NB4 (cell line): ENCODE measurements around the gene CEP68.

Experiments
- POLR2A ChIP-seq: IDR thresholded peaks from 2 replicates; pipeline ENCODE4 v1.6.1; 2011; ENCODE audit warnings: mild to moderate bottlenecking; ENCODE audit not compliant: insufficient read length; ENCODE audit errors: extremely low read depth
- TF ChIP-seq, protein P1 (sequence below): IDR thresholded peaks from 2 replicates; pipeline ENCODE4 v1.6.1; 2011; ENCODE audit warnings: low read depth, low read length
- TF ChIP-seq, protein P2 (sequence below): IDR thresholded peaks from one replicate; pipeline ENCODE4 v1.5.1; 2012; ENCODE audit warnings: low read depth, low read length

DNA sequence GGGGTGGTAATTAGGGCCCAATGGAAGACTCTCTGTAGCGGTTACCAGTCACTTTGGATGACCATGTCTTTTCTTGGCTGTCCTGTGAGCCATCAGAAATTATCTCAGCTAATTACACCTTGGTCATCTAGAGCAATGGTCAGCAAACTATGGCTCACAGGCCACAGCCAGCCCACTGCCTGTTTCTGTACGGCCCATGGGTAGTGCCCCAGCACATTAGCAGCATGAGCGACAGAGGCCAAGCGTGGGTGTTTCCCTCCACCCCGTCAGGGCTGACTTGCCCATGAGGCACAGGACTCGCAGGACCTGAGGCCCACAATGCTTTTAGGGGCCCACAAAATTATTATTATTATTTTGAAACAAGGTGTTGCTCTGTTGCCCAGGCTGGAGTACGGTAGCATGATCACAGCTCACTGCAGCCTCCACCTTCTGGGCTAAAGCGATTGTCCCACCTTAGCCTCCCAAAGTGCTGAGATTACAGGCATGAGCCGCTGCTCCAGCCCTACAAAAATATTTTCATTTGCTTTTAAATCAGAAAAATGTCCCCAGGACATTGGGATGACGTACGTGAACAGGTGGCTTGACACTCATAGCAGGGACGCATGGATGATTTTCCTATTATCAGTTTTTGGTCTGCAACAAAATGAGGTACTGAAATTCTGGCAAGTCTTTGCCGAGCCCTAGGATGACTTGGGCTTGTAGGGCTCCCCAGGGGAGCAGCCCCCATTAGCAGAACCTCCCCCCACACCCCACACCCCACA lies 29.3 kb upstream of the CEP68 start:
- TF ChIP-seq, protein P1, sequence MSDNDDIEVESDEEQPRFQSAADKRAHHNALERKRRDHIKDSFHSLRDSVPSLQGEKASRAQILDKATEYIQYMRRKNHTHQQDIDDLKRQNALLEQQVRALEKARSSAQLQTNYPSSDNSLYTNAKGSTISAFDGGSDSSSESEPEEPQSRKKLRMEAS = no peak
- TF ChIP-seq, protein P2, sequence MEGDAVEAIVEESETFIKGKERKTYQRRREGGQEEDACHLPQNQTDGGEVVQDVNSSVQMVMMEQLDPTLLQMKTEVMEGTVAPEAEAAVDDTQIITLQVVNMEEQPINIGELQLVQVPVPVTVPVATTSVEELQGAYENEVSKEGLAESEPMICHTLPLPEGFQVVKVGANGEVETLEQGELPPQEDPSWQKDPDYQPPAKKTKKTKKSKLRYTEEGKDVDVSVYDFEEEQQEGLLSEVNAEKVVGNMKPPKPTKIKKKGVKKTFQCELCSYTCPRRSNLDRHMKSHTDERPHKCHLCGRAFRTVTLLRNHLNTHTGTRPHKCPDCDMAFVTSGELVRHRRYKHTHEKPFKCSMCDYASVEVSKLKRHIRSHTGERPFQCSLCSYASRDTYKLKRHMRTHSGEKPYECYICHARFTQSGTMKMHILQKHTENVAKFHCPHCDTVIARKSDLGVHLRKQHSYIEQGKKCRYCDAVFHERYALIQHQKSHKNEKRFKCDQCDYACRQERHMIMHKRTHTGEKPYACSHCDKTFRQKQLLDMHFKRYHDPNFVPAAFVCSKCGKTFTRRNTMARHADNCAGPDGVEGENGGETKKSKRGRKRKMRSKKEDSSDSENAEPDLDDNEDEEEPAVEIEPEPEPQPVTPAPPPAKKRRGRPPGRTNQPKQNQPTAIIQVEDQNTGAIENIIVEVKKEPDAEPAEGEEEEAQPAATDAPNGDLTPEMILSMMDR = no peak
- TF ChIP-seq POLR2A = no peak
